Measurements from ENCODE around the gene PPP2R2D.

The PPP2R2D gene

GRCh38 chr10:131928248-131929095 lies 27.7 kb downstream of the PPP2R2D start:
- DNase-seq (ENCODE audit: low read depth in 2 of 2), result peak; percentile 37 to 38

GRCh38 chr10:131929122-131929845 lies 28.5 kb downstream of the PPP2R2D start:
- no peak for DNase-seq (ENCODE audit: low read depth in 2 of 2)

- DNase-seq (ENCODE audit: low read depth in 2 of 2), result no peak
These were observed 29.3 kb downstream of the PPP2R2D start for GRCh38 chr10:131930150-131930549.

GRCh38 chr10:131930586-131931330 lies 29.9 kb downstream of the PPP2R2D start:
- DNase-seq (ENCODE audit: low read depth in 2 of 2), result no peak

- no peak for DNase-seq (ENCODE audit: low read depth in 2 of 2)
These were observed 31.2 kb downstream of the PPP2R2D start for GRCh38 chr10:131931981-131932380.

- no peak for DNase-seq (ENCODE audit: low read depth in 2 of 2)
These were observed 32.3 kb downstream of the PPP2R2D start for GRCh38 chr10:131933016-131933695.

- no peak for DNase-seq (ENCODE audit: low read depth in 2 of 2)
These were observed 32.9 kb downstream of the PPP2R2D start for GRCh38 chr10:131933696-131934086.

- no peak for DNase-seq (ENCODE audit: low read depth in 2 of 2)
These were observed 34.0 kb downstream of the PPP2R2D start for GRCh38 chr10:131934769-131935168.

- no peak for DNase-seq (ENCODE audit: low read depth in 2 of 2)
These were observed 34.5 kb downstream of the PPP2R2D start for GRCh38 chr10:131935260-131935659.

- DNase-seq (ENCODE audit: low read depth in 2 of 2), result no peak
These were observed 35.5 kb downstream of the PPP2R2D start for GRCh38 chr10:131936294-131936693.

GRCh38 chr10:131936736-131937135 lies 35.9 kb downstream of the PPP2R2D start:
- DNase-seq (ENCODE audit: low read depth in 2 of 2), result no peak

GRCh38 chr10:131937836-131938235 lies 37.0 kb downstream of the PPP2R2D start:
- DNase-seq (ENCODE audit: low read depth in 2 of 2), result no peak

GRCh38 chr10:131938681-131939080 lies 37.9 kb downstream of the PPP2R2D start:
- DNase-seq (ENCODE audit: low read depth in 2 of 2), result no peak

- no peak for DNase-seq (ENCODE audit: low read depth in 2 of 2)
These were observed 41.6 kb downstream of the PPP2R2D start for GRCh38 chr10:131942455-131942854.

GRCh38 chr10:131943021-131943814 lies 42.4 kb downstream of the PPP2R2D start:
- no peak for DNase-seq (ENCODE audit: low read depth in 2 of 2)

GRCh38 chr10:131944412-131944811 lies 43.6 kb downstream of the PPP2R2D start:
- DNase-seq (ENCODE audit: low read depth in 2 of 2), result no peak

GRCh38 chr10:131944976-131945695 lies 44.3 kb downstream of the PPP2R2D start:
- no peak for DNase-seq (ENCODE audit: low read depth in 2 of 2)

- DNase-seq (ENCODE audit: low read depth in 2 of 2), result no peak
These were observed 45.5 kb downstream of the PPP2R2D start for GRCh38 chr10:131946321-131946751.

GRCh38 chr10:131946880-131947279 lies 46.1 kb downstream of the PPP2R2D start:
- no peak for DNase-seq (ENCODE audit: low read depth in 2 of 2)
